ENCODE results near the gene LIPJ. TPM values are rescaled to one million over a fixed set of nuclear protein-coding genes. Genes with fewer than 3 reads are reported as not detected.

Gene LIPJ
- total RNA-seq, 1 experiment from 2014 or later = 0.09 TPM

GRCh38 chr10:88582806-88583583 is 3.6 kb upstream of the LIPJ start, which contains the start of gene RNLS (continued):
- TF ChIP-seq GTF2I (CRISPR knock-in tag; conservative IDR thresholded peaks at IDR 0.05) (no peak), JAZF1 (CRISPR knock-in tag; IDR thresholded peaks at IDR 0.05) (no peak), ZNF232 (CRISPR knock-in tag; IDR thresholded peaks at IDR 0.05) (0 out of 2 replicates have a peak, but pooled peaks have one; percentile 22), EMX1 (CRISPR knock-in tag; IDR thresholded peaks at IDR 0.05) (no peak), RORB (CRISPR knock-in tag; IDR thresholded peaks at IDR 0.05) (no peak), ZNF281 (CRISPR knock-in tag; IDR thresholded peaks at IDR 0.05) (peak; percentile 58; the same call in 1 of the 2 replicates), ATF6 (CRISPR knock-in tag; IDR thresholded peaks at IDR 0.05) (no peak), TP53 (CRISPR knock-in tag; IDR thresholded peaks at IDR 0.05) (no peak), CREM (CRISPR knock-in tag; IDR thresholded peaks at IDR 0.05) (no peak), ZNF671 (CRISPR knock-in tag; IDR thresholded peaks at IDR 0.05) (no peak), TEAD4 (CRISPR knock-in tag; IDR thresholded peaks at IDR 0.05) (no peak), PRDM15 (CRISPR knock-in tag; IDR thresholded peaks at IDR 0.05) (no peak), ZNF423 (CRISPR knock-in tag; IDR thresholded peaks at IDR 0.05) (no peak), NFE2L1 (CRISPR knock-in tag; IDR thresholded peaks at IDR 0.05) (no peak), AR (CRISPR knock-in tag; IDR thresholded peaks at IDR 0.05) (no peak), E2F5 (CRISPR knock-in tag; IDR thresholded peaks at IDR 0.05) (no peak), PRRX2 (CRISPR knock-in tag; IDR thresholded peaks at IDR 0.05) (no peak), CREB1 (CRISPR knock-in tag; IDR thresholded peaks at IDR 0.05) (no peak), ARID4B (CRISPR knock-in tag; IDR thresholded peaks at IDR 0.05; ENCODE audit: borderline replicate concordance) (no peak), FOXP4 (CRISPR knock-in tag; IDR thresholded peaks at IDR 0.05) (no peak; the same call in 1 of the 2 replicates), JUN (CRISPR knock-in tag; IDR thresholded peaks at IDR 0.05) (0 out of 2 replicates have a peak, but pooled peaks have one; percentile 13)
